Measurements from ENCODE around the gene SRPX. TPM values are rescaled to one million over a fixed set of nuclear protein-coding genes. Genes with fewer than 3 reads are reported as not detected.

The SRPX gene
- total RNA-seq, 1 experiment from 2014 or later: 72.3 TPM

Other genes with a start within 250 kb of the SRPX start
- 1.2 and 1.7 TPM in 2 replicates for gene SYTL5, start 214.3 kb downstream of the SRPX start, total RNA-seq (2014; rRNA removed; shearing (Covaris generic))
- 7.1 and 10.5 TPM in 2 replicates for gene RPGR, start 106.6 kb upstream of the SRPX start, total RNA-seq (2014; rRNA removed; shearing (Covaris generic))
- gene OTC, start 131.7 kb upstream of the SRPX start, total RNA-seq (2014; rRNA removed; shearing (Covaris generic)): not detected in 2 replicates

Measured in H4 (cell line).